GM12873 (cell line): ENCODE results near the gene MMP15.

Experiments
- TF ChIP-seq, protein P1 (sequence below): IDR thresholded peaks from 2 replicates; pipeline ENCODE4 v1.5.1; 2012; ENCODE audit warnings: low read depth, mild to moderate bottlenecking, moderate library complexity, low read length, control low read depth; ENCODE audit not compliant: insufficient read depth; ENCODE audit errors: missing control alignments

Gene MMP15

GRCh38 chr16:57984443-57985203 lies 40.9 kb upstream of the MMP15 start:
- TF ChIP-seq, protein P1, sequence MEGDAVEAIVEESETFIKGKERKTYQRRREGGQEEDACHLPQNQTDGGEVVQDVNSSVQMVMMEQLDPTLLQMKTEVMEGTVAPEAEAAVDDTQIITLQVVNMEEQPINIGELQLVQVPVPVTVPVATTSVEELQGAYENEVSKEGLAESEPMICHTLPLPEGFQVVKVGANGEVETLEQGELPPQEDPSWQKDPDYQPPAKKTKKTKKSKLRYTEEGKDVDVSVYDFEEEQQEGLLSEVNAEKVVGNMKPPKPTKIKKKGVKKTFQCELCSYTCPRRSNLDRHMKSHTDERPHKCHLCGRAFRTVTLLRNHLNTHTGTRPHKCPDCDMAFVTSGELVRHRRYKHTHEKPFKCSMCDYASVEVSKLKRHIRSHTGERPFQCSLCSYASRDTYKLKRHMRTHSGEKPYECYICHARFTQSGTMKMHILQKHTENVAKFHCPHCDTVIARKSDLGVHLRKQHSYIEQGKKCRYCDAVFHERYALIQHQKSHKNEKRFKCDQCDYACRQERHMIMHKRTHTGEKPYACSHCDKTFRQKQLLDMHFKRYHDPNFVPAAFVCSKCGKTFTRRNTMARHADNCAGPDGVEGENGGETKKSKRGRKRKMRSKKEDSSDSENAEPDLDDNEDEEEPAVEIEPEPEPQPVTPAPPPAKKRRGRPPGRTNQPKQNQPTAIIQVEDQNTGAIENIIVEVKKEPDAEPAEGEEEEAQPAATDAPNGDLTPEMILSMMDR, result no peak

DNA sequence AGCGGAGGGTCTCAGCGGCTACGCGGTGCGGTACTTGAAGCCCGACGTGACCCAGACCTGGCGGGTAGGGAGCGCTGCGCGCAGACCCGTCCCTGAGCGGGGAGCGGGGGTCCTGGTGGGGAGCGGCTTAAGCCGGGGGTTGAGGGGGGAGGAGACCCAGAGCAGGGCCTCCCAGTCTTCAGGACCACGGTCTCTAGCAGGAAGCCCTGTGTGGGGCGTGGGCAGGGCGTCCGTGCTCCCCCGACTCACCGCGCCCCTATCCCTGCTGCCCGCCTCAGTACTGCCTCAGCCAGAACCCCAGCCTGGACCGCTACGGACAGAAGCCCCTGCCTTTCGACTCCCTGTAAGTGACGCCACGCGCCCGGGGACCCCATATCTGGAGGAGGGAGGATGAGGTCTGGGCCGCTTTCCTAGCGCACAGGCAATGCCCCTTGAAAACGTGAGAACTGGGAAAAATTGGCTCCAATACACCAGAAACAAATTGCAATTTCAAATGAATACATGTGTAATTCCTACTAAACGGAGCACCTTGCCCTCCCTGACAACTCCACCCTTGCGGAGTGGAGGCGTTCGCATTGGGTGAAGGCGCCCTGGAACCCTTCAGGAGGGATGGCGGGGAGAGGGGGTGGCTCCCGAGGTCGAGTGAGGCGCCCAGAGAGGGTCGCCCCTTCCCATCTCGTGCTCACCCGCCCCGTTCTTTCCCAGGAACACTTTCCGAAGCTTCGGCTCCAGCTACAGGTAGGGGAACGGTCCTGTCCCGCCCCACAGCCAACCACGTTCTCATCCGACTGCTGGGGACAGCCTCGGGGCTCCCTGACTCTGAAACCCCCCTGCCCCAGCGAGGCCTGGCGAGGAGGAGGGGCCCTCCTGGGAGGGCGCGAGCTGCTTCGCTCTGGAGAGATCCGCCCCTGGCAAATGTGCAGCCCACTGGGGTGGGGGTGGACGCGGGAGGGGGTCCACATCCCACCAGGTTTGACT lies 40.1 kb upstream of the MMP15 start:
- TF ChIP-seq, protein P1, result no peak

DNA sequence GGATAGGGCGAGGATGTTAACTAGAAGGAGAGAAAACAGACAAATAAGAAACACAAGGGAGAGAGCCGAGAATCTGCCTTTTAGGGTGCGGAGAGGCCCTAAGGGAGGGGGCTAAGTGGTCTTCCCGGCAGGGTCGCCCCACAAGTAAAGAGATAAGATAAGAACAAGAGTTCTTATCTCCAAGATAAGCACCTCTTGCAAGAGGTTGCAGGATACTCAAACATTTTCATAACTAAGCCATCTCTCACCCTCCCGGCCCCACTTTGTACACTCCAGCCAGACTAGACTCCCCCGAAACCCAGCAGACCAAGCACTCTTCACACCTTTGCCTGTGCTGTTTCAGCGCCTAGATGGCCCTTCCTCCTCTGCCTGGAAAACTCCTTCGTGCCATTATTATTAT lies 39.4 kb upstream of the MMP15 start:
- TF ChIP-seq, protein P1, result no peak

DNA sequence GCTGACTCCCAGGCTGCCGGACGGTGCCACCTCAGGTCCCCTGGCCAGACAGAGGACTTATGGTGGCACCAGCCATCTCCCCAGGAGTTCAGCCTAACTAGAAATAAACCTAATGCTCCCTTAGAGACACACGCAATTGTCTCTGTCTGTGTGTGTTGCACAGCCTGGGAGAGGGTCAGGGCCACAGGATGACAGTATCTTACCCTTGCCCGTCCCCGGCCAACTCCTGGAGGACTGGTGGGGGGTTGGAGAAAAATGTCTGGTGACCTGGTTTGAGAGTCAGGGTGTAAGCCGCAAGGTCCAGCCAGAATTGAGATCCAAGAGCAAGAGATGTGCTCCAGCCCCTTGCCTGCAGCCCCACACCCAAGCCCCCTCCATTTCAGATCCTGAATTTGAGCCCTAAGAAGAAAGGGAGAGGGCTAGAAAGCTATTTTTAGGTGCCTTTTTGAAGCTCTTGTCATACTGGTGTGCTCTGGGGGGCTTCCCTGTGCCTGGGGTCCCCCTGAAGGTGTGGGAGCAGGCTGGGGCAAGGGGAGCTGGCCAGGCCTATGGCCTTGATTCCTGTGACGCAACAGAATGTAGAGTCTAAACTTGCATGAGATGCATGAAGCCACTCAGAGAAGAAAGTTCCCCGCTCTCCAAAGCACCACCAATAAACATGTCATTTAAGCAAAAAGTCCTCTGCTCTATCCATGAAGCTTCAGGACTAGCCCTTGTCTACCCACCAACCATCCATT lies 37.9 kb upstream of the MMP15 start:
- TF ChIP-seq, protein P1, result no peak

DNA sequence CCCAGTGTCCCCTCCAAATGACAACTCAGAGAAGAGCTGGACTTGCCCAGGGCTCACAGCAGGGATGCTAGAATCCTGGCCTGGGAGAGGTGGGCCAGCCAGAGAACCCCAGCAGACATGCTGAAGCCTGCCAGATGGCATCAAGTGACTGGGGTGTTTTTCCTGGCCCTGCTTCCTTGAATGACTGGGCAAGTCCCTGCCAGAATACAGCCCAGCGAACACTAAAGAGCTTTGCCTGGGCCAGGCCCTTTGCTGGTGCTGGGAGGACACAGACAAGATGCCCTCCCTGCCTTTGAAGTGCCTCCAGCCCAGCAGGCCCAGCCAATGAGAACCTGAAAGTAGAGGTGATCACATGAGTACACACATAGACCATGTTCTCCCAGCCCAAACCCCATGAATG lies 36.6 kb upstream of the MMP15 start:
- TF ChIP-seq, protein P1, result no peak

GRCh38 chr16:57991551-57992059 lies 33.9 kb upstream of the MMP15 start:
- TF ChIP-seq, protein P1, result no peak

DNA sequence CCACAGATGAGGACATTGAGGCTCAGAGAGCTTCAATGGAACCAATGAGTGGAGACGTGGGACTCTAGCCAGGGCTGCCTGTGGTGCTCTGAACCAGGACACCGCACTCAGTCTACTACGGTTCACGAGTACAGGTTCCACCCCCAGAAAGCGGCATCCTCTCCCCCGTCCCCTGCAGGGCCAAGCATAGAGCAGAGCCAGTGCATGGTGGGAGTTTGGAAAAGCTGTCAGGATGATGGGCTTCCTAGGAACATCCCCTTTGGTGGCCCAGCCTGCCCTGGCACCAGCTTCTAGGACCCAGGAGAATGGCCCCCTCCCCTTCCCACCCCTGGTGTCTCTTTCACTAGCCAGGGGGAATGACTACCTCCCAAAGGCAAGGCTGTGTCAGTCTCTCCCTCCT lies 33.5 kb upstream of the MMP15 start:
- TF ChIP-seq, protein P1, result no peak
